Urinary bladder (tissue), 4 donors: ENCODE measurements around the gene ELF2. TPM values are rescaled to one million over a fixed set of nuclear protein-coding genes. Genes with fewer than 3 reads are reported as not detected.
"Not testable (repeated sequence)": the region's sequence is repeated elsewhere in the genome, so short reads cannot be mapped to it uniquely, and the experiment has no call there.

Experiments
- DNase-seq: peaks from one replicate; pipeline ENCODE4 v3.0.0-alpha.2; 2015; ENCODE audit errors: extremely low spot score
- H3K27ac ChIP-seq: one replicate; pipeline ENCODE4 v1.5.1; 2013; ENCODE audit warnings: low read depth, mild to moderate bottlenecking, moderate library complexity
- H3K36me3 ChIP-seq: one replicate; pipeline ENCODE4 v1.6.1; 2013; ENCODE audit warnings: mild to moderate bottlenecking, moderate library complexity; ENCODE audit not compliant: insufficient read depth
- H3K4me1 ChIP-seq: one replicate; pipeline ENCODE4 v1.6.1; 2013; ENCODE audit warnings: mild to moderate bottlenecking, moderate library complexity; ENCODE audit not compliant: insufficient read depth
- H3K4me3 ChIP-seq: one replicate; pipeline ENCODE4 v1.5.1; 2013; ENCODE audit warnings: low read depth, low read length
- WGBS: extraction: QIAGEN DNeasy Blood & Tissue Kit; methylation state at CpG from one replicate; pipeline ENCODE4 v1.1.7; 2013; 5-methylcytosine and 5-hydroxymethylcytosine counted together
- polyA plus RNA-seq: library from polyadenylated mRNA; stranded (reverse); fragments of 200-250 nt; gene quantifications from one replicate; pipeline ENCODE4 v1.2.3, GENCODE V29; 2013
- total RNA-seq: library from RNA; depleted of rRNA; stranded (reverse); fragments of >200 nt; gene quantifications from one replicate; pipeline ENCODE4 v1.2.3, GENCODE V29; 2014
- donor health status: healthy with polysubstance abuse.
- donor health status: healthy.

The ELF2 gene
- total and polyA plus RNA-seq, 2 donors: 29.6 to 136 TPM

GRCh38 chr4:139202991-139203390, 26.0 kb upstream of the ELF2 start:
- DNase-seq: no peak
- H3K4me3 ChIP-seq: no peak overlapping the region
- no peaks in the 10 kb centered on the region for H3K4me1 ChIP-seq
- H3K36me3 ChIP-seq: no peaks in the 10 kb centered on the region
- 96% methylated on average over 2 of the region's 2 CpGs for WGBS
- H3K27ac ChIP-seq: no peak overlapping the region

DNA sequence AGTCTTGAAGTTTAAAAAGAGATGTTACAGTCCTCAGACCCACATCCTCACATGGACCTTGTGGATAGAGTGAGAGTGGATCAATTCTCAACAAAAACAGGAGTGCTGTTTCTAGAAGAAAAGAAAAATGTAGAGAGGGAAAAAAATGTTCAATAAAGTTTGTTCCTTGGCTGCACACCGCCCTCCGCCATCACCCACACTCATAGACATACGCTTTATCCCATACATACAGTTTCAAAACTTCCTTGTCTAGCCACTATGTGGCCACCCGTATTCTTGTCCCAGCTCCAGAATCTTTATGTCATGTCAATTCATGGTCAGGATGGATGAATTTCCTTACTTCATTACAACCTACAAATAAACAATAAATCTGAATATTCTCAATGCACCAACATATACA, 23.5 kb upstream of the ELF2 start:
- Histone ChIP-seq H3K4me1 (no peaks in the 10 kb centered on the region), H3K36me3 (no peaks in the 10 kb centered on the region), H3K27ac (no peak overlapping the region), H3K4me3 (no peak overlapping the region)
- no peak for DNase-seq
- WGBS: 95% methylated on average over 4 of the region's 4 CpGs

DNA sequence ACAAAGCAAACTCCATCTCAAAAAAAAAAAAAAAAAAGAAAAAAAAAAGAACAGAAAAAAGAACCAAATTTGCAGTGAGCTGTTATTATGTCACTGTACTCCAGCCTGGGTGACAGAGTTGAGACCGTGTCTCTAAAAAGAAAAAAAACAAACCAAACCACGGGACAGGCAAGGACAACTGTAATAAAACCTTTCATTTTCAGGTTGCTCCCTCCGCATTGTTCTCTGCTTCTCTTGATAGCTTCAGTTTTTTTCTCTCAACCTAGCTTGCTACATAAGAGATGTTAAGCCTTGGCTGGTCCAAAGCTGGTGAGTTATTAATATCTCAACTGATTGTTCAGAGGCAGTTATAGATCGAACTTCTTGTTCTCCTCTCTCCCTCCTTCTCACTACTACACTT, 23.1 kb upstream of the ELF2 start:
- no peaks in the 10 kb centered on the region for H3K4me1 ChIP-seq
- WGBS: 83% methylated on average over 4 of the region's 4 CpGs
- DNase-seq: no peak
- no peak overlapping the region for H3K27ac ChIP-seq
- H3K36me3 ChIP-seq: no peaks in the 10 kb centered on the region
- no peak overlapping the region for H3K4me3 ChIP-seq

DNA sequence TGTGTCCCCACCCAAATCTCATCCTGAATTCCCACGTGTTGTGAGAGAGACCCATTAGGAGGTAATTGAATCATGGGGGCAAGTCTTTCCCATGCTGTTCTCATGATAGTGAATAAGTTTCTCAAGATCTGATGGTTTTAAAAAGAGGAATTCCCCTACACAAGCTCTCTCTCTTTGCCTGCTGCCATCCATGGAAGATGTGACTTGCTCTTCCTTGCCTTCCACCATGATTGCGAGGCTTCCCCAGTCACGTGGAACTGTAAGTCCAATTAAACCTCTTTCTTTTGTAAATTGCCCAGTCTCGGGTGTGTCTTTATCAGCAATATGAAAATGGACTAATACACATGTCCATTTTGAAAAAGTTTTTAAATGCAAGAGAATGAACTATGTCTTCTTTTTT, 20.2 kb upstream of the ELF2 start:
- H3K4me3 ChIP-seq, DNase-seq, H3K36me3 ChIP-seq, H3K27ac ChIP-seq, H3K4me1 ChIP-seq: not testable (repeated sequence)
- 87% methylated on average over 4 of the region's 4 CpGs for WGBS

DNA sequence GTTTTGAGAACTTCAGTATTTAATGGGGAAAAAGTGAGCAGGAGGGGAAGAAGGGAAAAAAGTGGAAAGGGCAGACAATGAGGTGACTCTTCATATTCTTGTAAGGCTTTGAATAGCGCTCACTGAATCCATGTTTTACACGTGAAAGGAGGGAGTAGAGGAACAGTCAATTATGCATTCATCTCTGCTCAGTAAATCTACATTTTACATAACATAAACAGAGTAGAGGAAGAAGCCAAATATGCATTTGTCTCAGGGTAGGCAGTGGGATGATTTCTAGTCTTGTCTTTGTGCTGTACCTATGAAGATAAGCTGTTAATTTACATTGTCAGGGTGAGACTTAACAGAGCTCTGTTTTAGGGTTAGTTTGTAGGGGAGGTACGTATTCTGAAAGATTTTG, 19.4 kb upstream of the ELF2 start:
- 50% methylated on average over 3 of the region's 3 CpGs for WGBS
- Histone ChIP-seq H3K27ac (no peak overlapping the region), H3K36me3 (no peaks in the 10 kb centered on the region), H3K4me1 (no peaks in the 10 kb centered on the region), H3K4me3 (no peak overlapping the region)
- no peak for DNase-seq

DNA sequence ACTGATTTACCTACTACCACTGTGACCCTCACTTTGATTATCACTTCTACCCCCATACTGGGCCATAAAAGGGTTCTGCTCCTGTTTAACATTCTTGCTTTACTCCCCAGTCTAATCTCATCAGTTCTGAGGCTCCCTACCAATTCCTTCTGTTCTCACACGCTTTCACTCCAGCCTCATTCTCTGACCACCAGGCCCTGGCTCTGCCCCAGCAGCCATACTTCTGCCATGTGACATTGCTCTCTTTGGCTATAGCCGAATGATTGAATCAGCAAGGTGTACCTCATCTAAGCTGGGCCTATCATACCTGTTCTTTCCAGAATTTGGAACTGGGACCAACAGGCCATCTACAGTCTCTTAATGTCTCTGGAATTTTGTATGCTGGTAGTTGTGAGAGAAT, 14.4 kb upstream of the ELF2 start:
- Histone ChIP-seq H3K36me3 (no peaks in the 10 kb centered on the region), H3K4me3 (no peak overlapping the region), H3K27ac (no peak overlapping the region), H3K4me1 (no peaks in the 10 kb centered on the region)
- no peak for DNase-seq
- 82% methylated on average over 2 of the region's 2 CpGs for WGBS

- Histone ChIP-seq H3K4me1 (no peaks in the 10 kb centered on the region), H3K4me3 (no peak overlapping the region), H3K36me3 (no peaks in the 10 kb centered on the region), H3K27ac (no peak overlapping the region)
- 86% methylated on average over 7 of the region's 7 CpGs for WGBS
- DNase-seq: no peak
These were observed 13.0 kb upstream of the ELF2 start for GRCh38 chr4:139189972-139190371.

DNA sequence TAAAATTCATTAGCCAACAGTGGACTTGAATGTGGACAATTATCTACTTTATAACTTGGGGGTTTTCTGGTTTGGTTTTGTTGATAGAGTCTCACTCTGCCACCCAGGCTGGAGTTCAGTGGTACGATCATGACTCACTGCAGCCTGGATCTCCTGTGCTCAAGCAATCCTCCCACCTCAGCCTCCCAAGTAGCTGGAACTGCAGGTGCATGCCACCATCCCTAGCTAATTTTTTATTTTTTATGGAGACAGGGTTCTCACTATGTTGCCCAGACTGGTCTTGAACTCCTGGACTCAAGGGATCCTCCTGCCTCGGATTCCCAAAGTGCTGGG, 12.4 kb upstream of the ELF2 start:
- Histone ChIP-seq H3K27ac (no peak overlapping the region), H3K4me1 (no peaks in the 10 kb centered on the region), H3K36me3 (no peaks in the 10 kb centered on the region), H3K4me3 (no peak overlapping the region)
- DNase-seq: no peak
- WGBS: 90% methylated on average over 2 of the region's 2 CpGs

DNA sequence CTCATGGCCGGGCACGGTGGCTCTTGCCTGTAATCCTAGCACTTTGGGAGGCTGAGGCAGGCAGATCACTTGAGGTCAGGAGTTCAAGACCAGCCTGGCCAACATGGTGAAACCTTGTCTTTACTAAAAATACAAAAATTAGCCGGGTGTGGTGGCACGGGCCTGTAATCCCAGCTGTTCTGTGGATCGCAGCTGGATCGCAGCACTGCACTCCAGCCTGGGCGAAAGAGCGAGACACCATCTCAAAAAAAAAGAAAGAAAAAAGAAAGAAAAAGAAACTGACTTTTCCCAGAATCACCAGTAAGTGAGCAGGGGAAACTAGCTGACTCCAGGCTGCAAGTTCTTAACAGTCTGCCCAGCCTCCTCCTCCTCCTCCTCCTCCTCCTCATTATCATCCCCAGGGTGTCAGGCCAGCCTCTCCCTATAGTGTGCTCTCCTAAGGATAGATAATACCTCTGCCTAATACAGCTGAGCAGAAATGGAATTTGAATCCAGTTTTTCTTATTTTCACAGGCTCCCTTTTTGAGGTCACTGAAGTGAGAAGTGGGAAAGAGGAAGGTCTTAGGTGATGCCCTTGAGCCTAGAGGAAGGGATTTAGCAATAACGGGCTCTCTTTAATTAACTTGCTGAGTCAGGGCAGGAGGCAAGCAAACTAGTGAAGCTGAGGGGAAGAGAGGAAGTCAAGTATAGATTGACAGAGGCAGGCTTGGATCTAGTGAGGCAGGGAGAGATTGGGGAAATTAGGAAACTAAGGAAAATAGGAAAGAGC, 11.8 kb upstream of the ELF2 start:
- no peaks in the 10 kb centered on the region for H3K4me1 ChIP-seq
- no peak overlapping the region for H3K4me3 ChIP-seq
- WGBS: 83% methylated on average over 9 of the region's 9 CpGs
- H3K27ac ChIP-seq: no peak overlapping the region
- no peak for DNase-seq
- no peaks in the 10 kb centered on the region for H3K36me3 ChIP-seq

DNA sequence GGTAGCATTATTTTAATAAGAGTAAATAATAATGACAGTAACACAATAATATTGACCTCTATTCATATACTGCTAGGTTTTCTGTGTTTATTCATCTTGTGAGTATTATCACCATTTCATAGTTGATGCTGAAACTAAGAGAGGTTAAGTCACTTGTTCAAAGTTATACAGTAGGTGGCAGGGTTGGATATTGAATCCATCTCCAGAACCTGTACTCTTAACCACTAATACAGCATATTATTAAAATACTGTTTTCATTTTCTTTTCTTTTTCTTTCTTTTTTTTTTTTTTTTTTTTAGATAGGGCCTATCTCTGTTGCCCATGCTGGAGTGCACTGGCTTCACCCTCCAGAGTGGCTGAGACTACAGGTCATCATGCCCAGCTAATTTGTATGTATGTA, 7.1 kb upstream of the ELF2 start:
- Histone ChIP-seq H3K36me3 (no peaks in the 10 kb centered on the region), H3K27ac (no peak overlapping the region), H3K4me1 (no peaks in the 10 kb centered on the region), H3K4me3 (no peak overlapping the region)
- DNase-seq: no peak

DNA sequence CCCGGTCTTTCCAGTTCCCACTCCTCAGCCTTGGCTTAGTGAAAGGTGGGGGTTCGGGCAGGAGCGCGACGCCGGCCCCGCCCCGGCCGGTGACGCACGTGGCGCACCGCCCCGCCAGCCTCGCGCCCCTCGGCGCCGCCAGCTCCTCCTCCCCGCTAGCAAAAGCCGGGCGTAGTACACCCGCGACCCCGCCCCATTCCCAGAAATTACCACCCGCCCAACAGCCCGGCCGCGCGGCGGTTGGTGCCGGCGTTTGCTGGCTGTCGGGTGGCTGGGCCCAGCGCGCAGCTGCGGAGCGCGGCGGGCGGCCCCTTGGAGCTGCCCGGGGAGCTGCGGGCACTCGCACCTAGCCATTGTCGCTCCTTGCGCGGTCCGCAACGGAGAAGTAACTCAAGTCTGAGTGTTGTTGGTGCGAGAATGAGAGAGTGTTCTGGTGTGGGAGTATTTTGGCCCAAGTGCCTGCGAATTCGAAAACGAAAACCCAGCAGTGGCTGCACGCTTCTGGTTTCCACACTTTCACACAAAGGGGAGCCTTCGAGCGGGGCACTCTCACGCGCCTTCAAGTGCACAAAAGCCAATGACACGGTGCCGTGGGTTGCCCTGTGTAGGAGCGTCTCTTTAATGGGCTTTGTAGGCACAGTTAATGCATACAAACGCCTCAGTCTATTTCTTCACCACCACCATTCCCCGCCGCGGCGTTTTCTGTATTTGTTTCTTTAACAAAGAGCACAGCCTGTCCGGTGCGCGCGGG, 1.0 kb upstream of the ELF2 start:
- Histone ChIP-seq H3K36me3 (no peaks in the 10 kb centered on the region), H3K27ac (peak overlapping the region; percentile 95), H3K4me1 (no peaks in the 10 kb centered on the region), H3K4me3 (peak overlapping the region; percentile 99)
- DNase-seq: peak; percentile 87
- WGBS: under 1% methylated on average over 70 of the region's 70 CpGs

GRCh38 chr4:139176302-139177048, 543 bp downstream of the ELF2 start:
- H3K4me3 ChIP-seq: peak overlapping the region; percentile 99
- peak overlapping the region; percentile 100 for H3K27ac ChIP-seq
- no peaks in the 10 kb centered on the region for H3K36me3 ChIP-seq
- no peaks in the 10 kb centered on the region for H3K4me1 ChIP-seq
- DNase-seq: peak; percentile 11
- WGBS: under 1% methylated on average over 89 of the region's 89 CpGs

DNA sequence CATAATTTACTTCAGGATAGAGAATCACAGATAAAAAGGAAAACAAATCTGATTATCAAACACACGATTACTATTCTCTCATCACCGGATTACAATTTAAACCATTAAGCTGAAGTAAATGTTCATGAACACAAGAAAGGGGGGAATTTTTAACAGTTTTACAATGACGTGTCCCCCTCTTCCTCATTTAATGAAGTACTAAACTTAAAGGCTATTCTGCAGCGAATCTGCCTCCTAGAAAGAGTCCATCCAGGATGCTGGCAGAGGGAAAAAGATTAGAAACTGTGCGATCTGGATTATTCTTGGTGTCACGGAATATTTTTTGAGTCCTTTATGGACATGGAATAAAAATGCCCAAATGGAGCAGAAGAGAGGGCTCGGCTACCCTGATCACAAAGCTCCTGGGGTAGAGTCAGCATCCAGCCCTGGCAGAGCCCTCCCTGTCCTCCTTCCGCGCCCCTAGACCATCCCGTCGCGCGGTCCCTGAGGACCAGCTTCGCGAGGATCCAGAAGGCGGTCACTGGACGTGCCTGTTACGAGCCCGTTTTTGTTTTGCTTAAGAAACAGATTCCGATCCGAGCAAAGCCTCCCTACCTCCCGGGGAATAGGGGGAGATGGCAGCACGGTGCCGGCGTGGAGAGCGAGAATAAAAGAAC, 1.2 kb downstream of the ELF2 start:
- Histone ChIP-seq H3K36me3 (no peaks in the 10 kb centered on the region), H3K4me1 (no peaks in the 10 kb centered on the region), H3K4me3 (peak overlapping the region; percentile 99), H3K27ac (peak overlapping the region; percentile 100)
- DNase-seq: peak; percentile 2
- WGBS: 2% methylated on average over 26 of the region's 26 CpGs
